GM12878 (cell line): ENCODE data around the gene MIA2. TPM values are rescaled to one million over a fixed set of nuclear protein-coding genes. Genes with fewer than 3 reads are reported as not detected.

Experiments
- ATAC-seq: fragments of 200-7000 bp; cut with Tn5 transposase; 3 replicates; pipeline ENCODE4 v1.9.1; 2020; ENCODE audit warnings: mild to moderate bottlenecking, moderate library complexity
- BruUV-seq: library from RNA; stranded (reverse); fragments of 400-500 nt; replicated peaks from 2 replicates; lab custom pipeline; 2021; lab: Mats Ljungman, UMichigan
- CTCF ChIA-PET: fragments of 300-600 bp; sonication (Branson Sonifier 250); formaldehyde crosslinking; extraction: SDS; loops from one replicate; lab custom pipeline; 2021; ENCODE audit warnings: inconsistent platforms; lab: Yijun Ruan, JAX
- POLR2A ChIA-PET: fragments of 350-600 bp; formaldehyde crosslinking; extraction: SDS; loops from one replicate; lab custom pipeline; 2021; ENCODE audit warnings: inconsistent platforms; lab: Charles Lee
- RAD21 ChIA-PET: fragments of 300-600 bp; sonication (Branson Sonifier 250); formaldehyde crosslinking; loops from one replicate; lab custom pipeline; 2023; ENCODE audit warnings: antibody characterized with exemption; ENCODE audit not compliant: unreplicated experiment; lab: Charles Lee
- SMC1A ChIA-PET: fragments of 300-600 bp; sonication (Branson Sonifier 250); formaldehyde crosslinking; loops from one replicate; lab custom pipeline; 2023; ENCODE audit not compliant: unreplicated experiment, uncharacterized antibody; lab: Charles Lee
- DNase-seq: peaks from one replicate; pipeline ENCODE4 v3.0.0-alpha.2; 2011; ENCODE audit warnings: low read depth, low spot score
- FAIRE-seq: peaks from 3 replicates; lab custom pipeline; 2011; peaks lifted over from hg19 to GRCh38; lab: Jason Lieb, UNC
- H2AFZ ChIP-seq: 2 replicates; pipeline ENCODE4 v1.6.0; 2011; ENCODE audit warnings: low read depth, low read length, control low read depth; ENCODE audit not compliant: control insufficient read depth
- H3K27ac ChIP-seq: 2 replicates; pipeline ENCODE4 v1.5.1; 2011; ENCODE audit warnings: control low read depth; ENCODE audit not compliant: control insufficient read depth, insufficient read depth
- H3K27me3 ChIP-seq, 2 experiments: replicated peaks in 1 of 2; 2 replicates each; pipeline versions ENCODE4 v1.6.0 to v1.6.1; 2011; ENCODE audit warnings: low read length in 1 of 2; ENCODE audit not compliant: control insufficient read depth in 2 of 2, insufficient read depth in 2 of 2
- H3K36me3 ChIP-seq, 2 experiments: 2 replicates each; pipeline ENCODE4 v1.5.1; 2011; ENCODE audit warnings: low read length in 1 of 2; ENCODE audit not compliant: control insufficient read depth in 2 of 2, insufficient read depth in 2 of 2
- H3K4me1 ChIP-seq: 2 replicates; pipeline ENCODE4 v1.6.1; 2011; ENCODE audit warnings: mild to moderate bottlenecking, low read length, moderate library complexity, mixed read lengths; ENCODE audit not compliant: control insufficient read depth, insufficient read depth
- H3K4me2 ChIP-seq: 2 replicates; pipeline ENCODE4 v1.6.0; 2011; ENCODE audit warnings: control low read depth; ENCODE audit not compliant: control insufficient read depth, insufficient read depth
- H3K4me3 ChIP-seq: fragments of 200-600 bp; sonication (generic); 2 replicates; pipeline ENCODE4 v1.5.1; 2016
- H3K79me2 ChIP-seq: 2 replicates; pipeline ENCODE4 v1.6.0; 2011; ENCODE audit warnings: low read length; ENCODE audit not compliant: control insufficient read depth, insufficient read depth
- H3K9ac ChIP-seq: 2 replicates; pipeline ENCODE4 v1.8.0; 2011; ENCODE audit warnings: low read length, control low read depth, mixed read lengths; ENCODE audit not compliant: control insufficient read depth, insufficient read depth
- H3K9me3 ChIP-seq: replicated peaks from 3 replicates; pipeline ENCODE4 v1.5.1; 2011; ENCODE audit warnings: mild to moderate bottlenecking, low read length; ENCODE audit not compliant: control insufficient read depth, insufficient read depth
- H4K20me1 ChIP-seq: 2 replicates; pipeline ENCODE4 v1.6.0; 2011; ENCODE audit not compliant: control insufficient read depth, insufficient read depth
- IRF4 ChIP-seq: IDR thresholded peaks from 2 replicates; pipeline ENCODE4 v1.6.1; 2011; ENCODE audit warnings: low read depth, low read length
- MYC ChIP-seq: IDR thresholded peaks from 2 replicates; pipeline ENCODE4 v1.6.1; 2011; ENCODE audit warnings: mild to moderate bottlenecking, low read length, moderate library complexity, inconsistent platforms; ENCODE audit not compliant: insufficient read depth, insufficient replicate concordance, insufficient read length, severe bottlenecking
- POU2F2 ChIP-seq: IDR thresholded peaks from 3 replicates; pipeline ENCODE4 v1.6.1; 2011; ENCODE audit warnings: low read depth, mild to moderate bottlenecking, low read length, borderline replicate concordance
- RB1 ChIP-seq: fragments of 450-650 bp; formaldehyde crosslinking; IDR thresholded peaks from 2 replicates; pipeline ENCODE4 v1.6.1; 2017; ENCODE audit warnings: mild to moderate bottlenecking, borderline replicate concordance
- RUNX3 ChIP-seq: IDR thresholded peaks from 2 replicates; pipeline ENCODE4 v1.6.1; 2012; ENCODE audit warnings: low read length, inconsistent platforms
- SRF ChIP-seq, 2 experiments: IDR thresholded peaks; 2 replicates each; pipeline ENCODE4 v1.6.1; 2011; ENCODE audit warnings: low read depth in 2 of 2, low read length in 2 of 2, mild to moderate bottlenecking in 1 of 2, moderate library complexity in 1 of 2
- WGBS: methylation state at CpG from one replicate; pipeline ENCODE4 v1.1.6; 2016; ENCODE audit warnings: low lambda C conversion rate; ENCODE audit not compliant: insufficient replicate concordance, insufficient coverage; ENCODE audit errors: missing lambda C conversion rate; 5-methylcytosine and 5-hydroxymethylcytosine counted together
- in situ Hi-C: fragments of 300-500 bp; cut with MboI; formaldehyde crosslinking; loops from 9 replicates; pipeline ENCODE4 v1.14.3; 2018; ENCODE audit warnings: mixed read lengths
- intact Hi-C: fragments of 100-400 bp; cut with micrococcal nuclease; formaldehyde crosslinking; loops from one replicate; pipeline ENCODE4 v1.14.2; 2022; ENCODE audit not compliant: unreplicated experiment
- polyA plus RNA-seq, 11 experiments: library from polyadenylated mRNA; depleted of rRNA in 4 of 11; unstranded in 6 of 11; stranded (reverse) in 5 of 11; fragments of >200 nt; fragmentation: Nextera tagmentation in 4 of 11; fragmentation: Illumina TruSeq in 1 of 11; extraction: Ambion mirVana in 4 of 11; extraction: Trizol in 1 of 11; gene quantifications; 1 replicate in 1 of 11; 2 replicates in 10 of 11; pipeline versions ENCODE4 v1.2.1 to v1.2.3, GENCODE V29; 2011 to 2016; ENCODE audit warnings: inconsistent platforms in 2 of 11, missing spikeins in 2 of 11, low read depth in 1 of 11
- total RNA-seq, 4 experiments: library from RNA; depleted of rRNA in 3 of 4; stranded (reverse); fragments of >200 nt in 3 of 4; fragmentation: Illumina TruSeq in 1 of 4; extraction: Trizol in 1 of 4; gene quantifications; 2 replicates each; pipeline versions ENCODE4 v1.2.1 to v1.2.3, GENCODE V29; 2013 to 2021
- TF ChIP-seq, protein P1 (sequence below): fragments of 450-650 bp; IDR thresholded peaks from 2 replicates; pipeline ENCODE4 v1.6.1; 2016; ENCODE audit warnings: mild to moderate bottlenecking
- TF ChIP-seq, protein P2 (sequence below): fragments of 450-650 bp; formaldehyde crosslinking; IDR thresholded peaks from 2 replicates; pipeline ENCODE4 v1.4.0; 2020; ENCODE audit warnings: mild to moderate bottlenecking, moderate library complexity

MIA2 gene
- total and polyA plus RNA-seq, 10 of the 15 experiments (the other 5 are each of a cell fraction or from before 2014, with no cell fraction given): 6.3 to 36.8 (median 17.1) TPM

DNA sequence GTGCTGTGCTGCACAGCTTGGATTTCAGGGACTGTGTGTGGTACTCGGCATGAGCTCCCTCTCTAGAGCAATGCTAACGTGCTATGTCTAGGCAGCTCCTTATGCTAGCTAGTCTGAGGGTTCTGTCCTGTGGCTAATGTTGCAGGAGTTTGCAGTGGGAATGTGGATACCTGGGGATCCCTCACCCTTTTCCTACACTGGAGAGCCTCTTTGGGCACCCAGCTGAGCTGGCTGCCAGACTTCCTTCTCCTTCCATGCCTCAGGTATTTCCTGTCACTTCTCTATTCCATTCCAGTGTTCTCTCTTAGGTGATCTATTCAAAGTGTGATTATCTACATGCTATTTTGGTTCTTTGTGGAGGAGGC, 133.7 kb downstream of the MIA2 start:
- no peaks in the 10 kb centered on the region for H3K79me2 ChIP-seq
- BruUV-seq: no TSS peak
- H3K4me1 ChIP-seq: no peaks in the 10 kb centered on the region
- H3K9me3 ChIP-seq: peaks cover 2% of the 10 kb centered on the region; the same call in 1 of the 3 replicates
- ChIA-PET CTCF (interaction anchor here (0.6 to 1.3 kb wide), 4 partner anchors 10 to 1888 kb away, joined by 3 to 8 read pairs (median 4); no protein-coding TSS in a partner anchor), SMC1A (no interaction called here), POLR2A (no interaction called here), RAD21 (interaction anchor here (1.1 kb wide), 1 partner anchor 135 kb away, joined by 5 read pairs; no protein-coding TSS in a partner anchor)
- TF ChIP-seq MYC: no peak
- TF ChIP-seq IRF4: no peak
- TF ChIP-seq, protein P1, sequence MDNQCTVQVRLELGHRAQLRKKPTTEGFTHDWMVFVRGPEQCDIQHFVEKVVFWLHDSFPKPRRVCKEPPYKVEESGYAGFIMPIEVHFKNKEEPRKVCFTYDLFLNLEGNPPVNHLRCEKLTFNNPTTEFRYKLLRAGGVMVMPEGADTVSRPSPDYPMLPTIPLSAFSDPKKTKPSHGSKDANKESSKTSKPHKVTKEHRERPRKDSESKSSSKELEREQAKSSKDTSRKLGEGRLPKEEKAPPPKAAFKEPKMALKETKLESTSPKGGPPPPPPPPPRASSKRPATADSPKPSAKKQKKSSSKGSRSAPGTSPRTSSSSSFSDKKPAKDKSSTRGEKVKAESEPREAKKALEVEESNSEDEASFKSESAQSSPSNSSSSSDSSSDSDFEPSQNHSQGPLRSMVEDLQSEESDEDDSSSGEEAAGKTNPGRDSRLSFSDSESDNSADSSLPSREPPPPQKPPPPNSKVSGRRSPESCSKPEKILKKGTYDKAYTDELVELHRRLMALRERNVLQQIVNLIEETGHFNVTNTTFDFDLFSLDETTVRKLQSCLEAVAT: no peak
- no peak for TF ChIP-seq SRF (IDR thresholded peaks at IDR 0.05; ENCODE audit: low read depth in 2 of 2, low read length in 2 of 2)
- TF ChIP-seq RB1: no peak
- no peak for TF ChIP-seq RUNX3
- TF ChIP-seq, protein P2, sequence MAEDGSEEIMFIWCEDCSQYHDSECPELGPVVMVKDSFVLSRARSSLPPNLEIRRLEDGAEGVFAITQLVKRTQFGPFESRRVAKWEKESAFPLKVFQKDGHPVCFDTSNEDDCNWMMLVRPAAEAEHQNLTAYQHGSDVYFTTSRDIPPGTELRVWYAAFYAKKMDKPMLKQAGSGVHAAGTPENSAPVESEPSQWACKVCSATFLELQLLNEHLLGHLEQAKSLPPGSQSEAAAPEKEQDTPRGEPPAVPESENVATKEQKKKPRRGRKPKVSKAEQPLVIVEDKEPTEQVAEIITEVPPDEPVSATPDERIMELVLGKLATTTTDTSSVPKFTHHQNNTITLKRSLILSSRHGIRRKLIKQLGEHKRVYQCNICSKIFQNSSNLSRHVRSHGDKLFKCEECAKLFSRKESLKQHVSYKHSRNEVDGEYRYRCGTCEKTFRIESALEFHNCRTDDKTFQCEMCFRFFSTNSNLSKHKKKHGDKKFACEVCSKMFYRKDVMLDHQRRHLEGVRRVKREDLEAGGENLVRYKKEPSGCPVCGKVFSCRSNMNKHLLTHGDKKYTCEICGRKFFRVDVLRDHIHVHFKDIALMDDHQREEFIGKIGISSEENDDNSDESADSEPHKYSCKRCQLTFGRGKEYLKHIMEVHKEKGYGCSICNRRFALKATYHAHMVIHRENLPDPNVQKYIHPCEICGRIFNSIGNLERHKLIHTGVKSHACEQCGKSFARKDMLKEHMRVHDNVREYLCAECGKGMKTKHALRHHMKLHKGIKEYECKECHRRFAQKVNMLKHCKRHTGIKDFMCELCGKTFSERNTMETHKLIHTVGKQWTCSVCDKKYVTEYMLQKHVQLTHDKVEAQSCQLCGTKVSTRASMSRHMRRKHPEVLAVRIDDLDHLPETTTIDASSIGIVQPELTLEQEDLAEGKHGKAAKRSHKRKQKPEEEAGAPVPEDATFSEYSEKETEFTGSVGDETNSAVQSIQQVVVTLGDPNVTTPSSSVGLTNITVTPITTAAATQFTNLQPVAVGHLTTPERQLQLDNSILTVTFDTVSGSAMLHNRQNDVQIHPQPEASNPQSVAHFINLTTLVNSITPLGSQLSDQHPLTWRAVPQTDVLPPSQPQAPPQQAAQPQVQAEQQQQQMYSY (CRISPR knock-in tag): no peak
- TF ChIP-seq POU2F2: no peak
- H3K4me2 ChIP-seq: no peak overlapping the region
- H3K27me3 ChIP-seq: no peaks in the 10 kb centered on the region
- FAIRE-seq (no peak), DNase-seq (no peak), ATAC-seq (no peak)
- H3K36me3 ChIP-seq: no peaks in the 10 kb centered on the region; a peak in 1 of 4 replicates
- H2AFZ ChIP-seq: no peak overlapping the region
- intact Hi-C loops: no loop called here
- no peak overlapping the region for H3K4me3 ChIP-seq
- H4K20me1 ChIP-seq: no peaks in the 10 kb centered on the region
- in situ Hi-C loops: no loop called here
- 100% methylated on average over 2 of the region's 2 CpGs for WGBS
- no peak overlapping the region for H3K27ac ChIP-seq
- H3K9ac ChIP-seq: no peak overlapping the region
